SK-N-DZ (cell line): ENCODE results near the gene TMOD2.
"Not testable (repeated sequence)": the region's sequence is repeated elsewhere in the genome, so short reads cannot be mapped to it uniquely, and the experiment has no call there.

Source experiments
- DNase-seq: peaks from one replicate; pipeline ENCODE4 v3.0.0-alpha.2; 2015; ENCODE audit warnings: low spot score

The TMOD2 gene

DNA sequence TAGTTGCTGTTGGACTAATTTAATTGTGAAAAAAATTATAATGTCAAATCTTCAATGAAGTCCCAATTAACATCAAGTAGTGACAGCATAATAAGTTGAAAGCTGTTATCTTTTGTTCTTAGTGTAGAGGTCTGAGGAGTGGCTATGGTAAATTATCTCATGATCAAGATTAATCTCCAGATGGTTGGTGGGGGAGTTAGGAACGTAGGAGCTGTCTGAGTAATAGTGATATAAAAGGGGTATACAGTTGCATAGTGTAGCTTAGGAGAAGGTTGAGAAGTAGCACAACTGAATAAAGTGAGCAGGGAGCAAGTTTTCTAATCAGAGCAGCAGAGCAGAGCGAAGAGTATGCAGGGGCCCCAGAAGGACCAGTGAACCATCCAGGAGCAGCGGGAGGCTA, 19.5 kb downstream of the TMOD2 start:
- DNase-seq, result no peak

DNA sequence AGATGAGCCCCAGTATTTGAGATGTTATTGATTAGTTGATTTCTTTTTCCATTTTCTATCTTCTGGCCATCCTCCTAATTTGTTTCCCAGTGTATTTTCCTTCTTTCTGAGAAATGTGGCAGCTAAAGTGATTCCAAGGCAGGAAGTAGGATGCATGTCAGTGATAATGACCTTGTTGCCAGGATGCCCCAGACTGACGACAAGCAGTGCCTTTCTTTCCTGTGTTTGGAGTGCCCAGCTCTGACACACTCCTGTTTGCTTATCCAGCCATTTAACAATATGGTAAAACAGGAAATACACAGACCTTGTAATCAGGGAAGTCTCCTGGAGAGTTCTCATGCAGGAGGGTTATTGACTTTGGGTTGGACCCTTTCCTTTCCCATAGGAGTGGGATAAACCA, 20.4 kb downstream of the TMOD2 start:
- no peak for DNase-seq

DNA sequence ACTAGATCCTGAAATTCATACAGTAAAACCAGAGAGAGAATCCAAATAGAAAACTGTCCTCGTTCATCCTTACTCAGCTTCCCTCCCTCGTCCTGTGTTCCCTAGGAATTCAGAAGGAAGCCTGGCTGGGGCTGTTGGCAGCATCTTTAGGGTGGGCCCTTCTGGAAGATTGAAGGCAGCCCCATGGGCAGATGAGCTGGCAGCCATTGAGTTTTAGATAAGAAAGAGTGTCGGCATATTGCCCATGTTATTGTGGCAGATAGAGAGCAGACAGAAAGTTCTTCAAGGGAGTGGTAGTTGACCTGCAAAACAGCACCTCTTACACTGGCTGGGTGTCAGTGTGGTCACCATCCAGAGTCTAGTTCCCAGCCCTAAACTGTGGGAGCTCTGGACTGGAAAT, 23.5 kb downstream of the TMOD2 start:
- DNase-seq, result no peak

DNA sequence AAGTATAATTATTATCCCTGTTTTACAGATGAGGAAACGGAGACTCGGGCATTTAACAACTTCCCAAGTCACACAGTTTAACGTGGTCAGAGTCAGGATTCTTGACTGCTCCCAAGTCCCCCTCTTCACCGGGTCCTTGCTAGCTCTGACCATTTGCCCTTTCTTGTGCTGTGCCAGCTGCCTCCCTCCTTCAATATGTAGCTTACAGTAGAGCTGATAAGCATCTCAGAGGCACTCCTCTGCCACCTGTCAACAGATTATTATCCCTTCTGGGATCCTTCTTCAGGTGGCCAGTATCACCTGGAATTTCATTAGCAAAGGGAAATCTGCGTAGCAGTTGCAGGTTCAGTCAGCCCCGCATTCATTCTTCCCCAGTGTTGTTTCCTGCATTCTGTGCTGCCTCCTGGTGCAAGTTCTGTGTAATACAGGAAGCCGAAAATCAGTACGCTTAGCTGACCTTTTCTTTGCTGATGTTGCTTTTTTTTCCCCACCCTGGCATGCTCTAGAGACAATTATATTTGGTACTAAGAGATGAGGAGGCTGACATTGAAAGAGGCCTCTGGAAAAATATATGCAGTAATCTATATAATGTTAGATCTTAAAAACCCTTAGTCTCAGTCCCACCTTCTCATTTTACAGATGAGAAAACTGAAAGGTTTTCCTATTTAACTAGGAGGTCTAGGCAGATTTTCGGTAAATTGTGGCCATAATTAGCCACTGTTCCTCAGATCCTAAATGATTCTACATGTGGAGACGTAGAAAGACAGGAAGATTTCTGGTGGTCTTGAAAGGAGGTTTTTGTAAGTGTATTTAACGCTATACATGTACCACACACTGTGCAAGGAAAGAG, 24.8 kb downstream of the TMOD2 start:
- peak; percentile 54 for DNase-seq

DNA sequence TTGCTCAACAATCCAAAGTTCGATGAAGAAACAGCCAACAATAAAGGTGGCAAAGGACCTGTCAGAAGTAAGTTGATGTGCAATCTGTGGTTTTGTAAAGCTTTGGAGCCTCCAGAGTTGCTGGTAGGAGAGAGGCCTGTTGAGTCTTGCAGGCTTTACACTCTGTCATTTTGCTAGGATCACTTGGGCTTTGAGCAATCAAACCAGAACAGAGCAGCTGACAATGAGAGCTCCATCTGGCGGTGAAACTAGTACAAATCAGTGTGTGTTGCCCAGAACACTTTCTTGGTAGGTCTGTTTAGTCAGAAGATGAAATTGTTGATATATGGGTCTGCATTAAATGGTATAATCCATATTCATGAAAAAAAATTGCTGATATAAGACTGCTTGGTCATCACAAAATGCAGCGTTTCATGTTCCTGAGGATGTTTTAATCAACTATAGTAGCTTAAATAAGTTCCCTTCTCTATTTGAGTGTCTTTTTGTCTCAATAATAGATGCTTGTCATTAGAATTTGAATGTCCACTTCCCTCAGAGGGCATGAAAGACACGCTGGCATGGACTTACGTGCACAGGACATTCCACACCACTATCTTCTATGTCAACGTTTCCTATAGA, 25.7 kb downstream of the TMOD2 start:
- peak; percentile 67 for DNase-seq

DNA sequence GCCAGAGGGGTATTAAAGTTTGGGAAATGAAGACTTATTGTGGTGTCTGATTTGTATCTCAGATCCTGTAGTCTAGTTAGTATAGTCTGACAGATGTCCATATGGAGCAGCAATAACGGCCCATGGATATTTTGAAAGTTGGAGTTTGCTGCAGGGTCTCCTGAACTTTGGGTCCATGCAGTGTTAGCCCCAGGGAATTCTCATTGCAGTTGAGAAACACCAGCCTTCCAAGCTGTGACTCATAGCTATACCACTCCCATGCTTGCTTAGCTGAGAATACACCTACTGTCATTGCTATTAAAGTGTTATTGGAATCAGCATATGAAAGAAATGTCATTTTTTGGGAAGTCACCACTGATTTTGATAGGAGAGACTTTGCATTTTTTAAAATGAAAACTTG, 29.2 kb downstream of the TMOD2 start:
- no peak for DNase-seq

DNA sequence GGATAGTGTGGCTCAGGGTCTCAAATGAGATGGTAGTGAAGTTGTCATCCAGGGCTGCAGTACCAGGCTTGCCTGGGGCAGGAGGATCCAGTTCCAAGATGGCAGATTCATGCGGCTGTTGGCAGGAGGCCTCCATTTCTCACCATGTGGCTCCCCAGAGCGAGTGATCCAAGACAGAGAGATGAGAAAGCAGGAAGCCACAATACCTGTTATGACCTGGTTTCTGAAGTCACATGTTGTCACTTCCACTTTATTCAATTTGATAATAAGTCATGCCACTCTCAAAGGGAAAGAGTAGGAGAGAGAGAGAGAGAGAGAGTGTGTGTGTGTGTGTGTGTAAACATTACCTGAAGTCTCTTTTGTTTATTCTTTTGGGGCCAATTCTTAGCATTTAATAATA, 30.1 kb downstream of the TMOD2 start:
- DNase-seq, result no peak

DNA sequence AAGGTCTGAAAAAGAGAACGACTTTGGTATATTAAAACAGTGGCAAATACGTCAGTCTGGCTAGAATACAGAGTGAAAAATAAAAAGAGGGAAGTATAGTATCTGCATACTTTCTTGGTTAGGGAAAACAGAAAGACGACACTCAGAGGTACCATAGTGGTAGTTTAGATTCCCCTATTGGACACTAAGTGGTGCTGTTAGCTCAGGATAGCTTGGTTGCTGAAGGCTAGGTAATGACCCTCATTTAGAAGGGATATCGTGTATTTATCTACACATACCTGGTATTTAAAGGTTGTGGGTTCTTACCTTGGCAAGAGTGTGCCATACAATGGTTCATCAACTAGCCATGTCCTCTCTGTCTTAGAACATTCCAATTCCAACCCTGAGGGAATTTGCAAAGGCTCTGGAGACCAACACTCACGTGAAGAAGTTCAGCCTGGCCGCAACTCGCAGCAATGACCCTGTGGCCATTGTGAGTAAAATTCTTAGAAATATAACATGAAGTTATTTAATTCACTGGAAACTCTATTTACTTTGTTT, 31.0 kb downstream of the TMOD2 start:
- no peak for DNase-seq

DNA sequence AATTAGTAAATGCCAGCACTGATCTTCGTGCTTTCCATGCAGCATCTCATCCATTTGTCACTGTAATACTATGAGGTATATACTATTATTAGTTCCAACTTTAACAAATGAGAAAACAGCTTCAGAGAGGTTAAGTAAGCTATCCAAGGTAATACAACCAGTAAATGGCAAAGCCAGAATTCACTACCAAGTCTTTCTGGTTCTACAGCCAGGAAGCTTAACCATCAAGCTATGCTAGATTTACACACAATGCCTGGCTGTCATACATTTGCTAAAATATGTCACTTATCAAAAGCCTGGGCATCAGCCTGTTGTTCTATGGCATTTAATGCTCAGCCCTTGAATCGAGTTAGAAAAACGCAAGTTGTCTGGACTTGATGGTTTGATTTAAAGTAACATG, 32.6 kb downstream of the TMOD2 start:
- no peak for DNase-seq

DNA sequence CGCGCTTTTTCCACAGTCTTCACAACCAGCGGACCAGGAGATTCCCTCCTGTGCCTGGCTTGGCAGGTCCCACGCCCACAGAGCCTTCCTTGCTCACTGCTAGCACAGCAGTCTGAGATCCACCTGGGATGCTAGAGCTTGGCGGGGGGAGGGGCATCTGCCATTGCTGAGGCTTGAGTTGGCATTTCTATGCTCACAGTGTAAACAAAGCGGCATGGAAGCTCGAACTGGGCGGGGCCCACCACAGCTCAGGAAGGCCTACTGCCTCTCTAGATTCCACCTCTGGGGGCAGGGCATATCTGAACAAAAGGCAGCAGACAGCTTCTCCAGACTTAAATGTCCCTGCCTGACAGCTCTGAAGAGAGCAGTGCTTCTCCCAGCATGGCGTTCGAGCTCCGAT, 35.7 kb downstream of the TMOD2 start:
- DNase-seq, result not testable (repeated sequence)

DNA sequence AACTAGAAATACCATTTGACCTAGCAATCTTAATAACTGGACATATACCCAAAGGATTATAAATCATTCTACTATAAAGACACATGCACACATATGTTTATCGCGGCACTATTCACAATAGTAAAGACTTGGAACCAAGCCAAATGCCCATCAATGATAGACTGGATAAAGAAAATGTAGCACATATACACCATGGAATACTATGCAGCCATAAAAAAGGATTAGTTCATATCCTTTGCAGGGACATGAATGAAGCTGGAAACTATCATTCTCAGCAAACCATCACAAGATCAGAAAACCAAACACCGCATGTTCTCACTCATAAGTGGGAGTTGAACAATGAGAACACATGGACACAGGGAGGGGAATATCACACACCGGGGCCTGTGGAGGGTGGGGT, 41.1 kb downstream of the TMOD2 start:
- not testable (repeated sequence) for DNase-seq

DNA sequence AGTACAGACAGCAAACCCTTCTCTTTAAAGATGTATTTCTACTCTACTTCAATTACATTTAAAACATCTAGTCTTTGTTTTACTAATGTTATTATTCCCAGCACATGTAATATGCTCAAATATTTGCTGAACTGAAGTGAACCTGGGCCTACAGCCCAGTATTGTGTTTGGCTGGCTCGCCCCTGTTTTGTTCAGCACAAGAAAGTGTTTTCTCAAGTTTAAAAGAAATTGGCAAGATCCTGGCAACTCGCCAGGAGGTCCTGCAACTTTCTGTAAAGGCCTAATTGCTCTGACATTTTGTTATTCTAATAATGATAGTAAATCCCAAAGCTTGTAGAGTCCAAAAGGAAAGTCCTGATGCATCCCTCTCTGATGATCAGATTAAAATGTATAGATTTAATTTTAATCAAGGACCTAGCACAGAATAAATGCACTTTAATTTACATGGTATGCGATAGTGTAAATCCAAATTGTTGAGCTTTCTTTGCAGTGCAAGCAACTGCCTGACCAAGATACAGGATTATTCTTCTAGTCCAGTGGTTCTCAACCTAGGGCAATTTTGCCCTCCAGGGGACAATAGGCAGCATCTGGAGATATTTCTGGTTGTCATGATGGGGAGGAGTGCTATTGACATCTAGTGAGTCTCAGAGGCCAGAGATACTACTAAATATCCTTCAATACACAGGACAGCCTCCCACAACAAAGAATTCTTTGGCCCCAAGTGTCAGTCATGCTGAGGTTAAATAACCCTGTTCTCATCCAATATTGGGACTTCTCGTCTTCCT, 42.3 kb downstream of the TMOD2 start:
- DNase-seq, result no peak

DNA sequence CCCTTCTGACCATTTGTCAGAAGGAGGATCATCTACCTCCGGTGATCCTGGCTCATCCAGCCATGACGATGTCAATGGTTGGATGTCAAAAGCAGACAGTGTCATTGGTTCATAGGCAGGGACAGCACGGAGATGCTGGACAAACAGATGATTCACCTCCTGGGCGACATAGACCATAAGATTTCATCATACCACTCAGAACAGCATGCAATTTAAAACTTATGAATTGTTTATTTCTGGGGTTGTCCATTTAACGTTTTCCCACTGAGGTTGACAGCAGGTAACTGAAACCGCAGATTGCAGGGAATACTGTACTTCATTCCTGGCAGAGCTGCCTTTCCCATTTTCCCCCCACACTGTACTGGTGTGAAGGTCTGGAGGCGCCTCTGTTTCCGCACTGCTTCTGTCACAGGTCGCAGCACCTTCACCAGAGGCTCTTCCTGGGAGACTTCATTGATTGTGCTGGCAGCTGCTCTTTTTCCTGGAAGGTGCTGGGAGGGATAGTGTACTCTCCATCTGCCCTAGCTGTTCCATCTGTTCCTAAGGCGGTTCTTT, 45.5 kb downstream of the TMOD2 start:
- DNase-seq, result no peak

DNA sequence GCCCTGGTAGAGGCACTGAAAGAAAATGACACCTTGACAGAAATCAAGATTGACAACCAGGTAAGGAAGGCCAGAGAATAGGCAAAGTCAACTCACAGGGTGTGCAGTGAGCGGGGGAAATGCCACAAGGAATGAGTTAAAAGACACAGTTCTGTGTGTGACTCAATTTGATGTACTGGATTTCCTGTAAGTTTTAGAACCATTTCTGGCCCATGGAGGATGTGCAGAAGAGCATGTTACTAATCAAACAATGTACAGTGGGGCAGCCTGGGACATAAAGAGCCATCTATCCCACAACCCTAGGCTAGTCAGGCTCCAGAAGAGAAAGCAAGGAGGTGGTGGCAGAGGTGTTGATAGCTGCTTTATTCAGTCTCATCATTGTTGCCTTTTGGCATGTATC, 46.9 kb downstream of the TMOD2 start:
- DNase-seq, result no peak

DNA sequence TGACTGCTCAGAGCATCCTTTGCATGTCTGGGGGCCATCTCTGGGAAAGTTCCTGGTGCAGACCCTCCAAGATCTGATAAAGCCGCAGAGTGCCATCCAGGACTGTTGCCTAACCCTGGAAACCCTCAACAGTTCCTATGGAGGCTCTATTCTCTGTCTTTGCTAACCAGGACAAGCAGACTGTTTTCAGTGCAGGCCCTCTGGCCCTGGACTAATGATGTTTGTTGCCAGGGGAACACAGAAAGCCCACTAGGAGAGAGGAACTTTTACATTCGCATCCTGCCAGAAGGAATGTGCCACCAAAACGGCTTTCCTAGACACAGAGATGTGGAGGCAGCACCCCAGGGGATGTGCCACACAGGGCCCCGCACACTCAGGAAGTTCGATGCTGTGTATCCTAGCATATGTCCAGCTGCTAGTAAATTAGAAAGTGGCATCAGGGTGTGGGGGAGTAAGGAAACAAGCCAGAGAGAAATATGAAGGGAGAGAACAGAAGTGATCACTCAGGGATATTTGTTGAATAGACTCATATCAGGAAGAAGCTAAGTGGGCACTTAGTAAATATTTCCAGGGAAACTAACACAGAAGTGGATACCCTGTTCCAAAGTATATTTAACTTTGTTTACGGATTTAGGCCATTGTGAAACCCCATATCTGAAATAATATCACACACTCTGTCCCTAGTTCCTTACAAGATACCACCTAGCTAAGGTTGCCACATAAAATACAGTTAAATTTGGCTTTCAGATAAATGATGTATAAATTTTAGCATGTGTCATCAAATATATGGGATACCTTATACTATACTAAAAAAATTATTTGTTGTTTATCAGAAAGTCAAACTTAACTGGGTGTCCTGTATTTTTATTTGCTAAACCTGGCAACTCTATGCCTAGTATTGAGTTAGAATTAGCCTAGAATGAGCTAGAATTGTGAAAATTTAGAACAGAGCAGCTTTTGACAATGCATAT, 48.2 kb downstream of the TMOD2 start:
- DNase-seq, result peak; percentile 30

DNA sequence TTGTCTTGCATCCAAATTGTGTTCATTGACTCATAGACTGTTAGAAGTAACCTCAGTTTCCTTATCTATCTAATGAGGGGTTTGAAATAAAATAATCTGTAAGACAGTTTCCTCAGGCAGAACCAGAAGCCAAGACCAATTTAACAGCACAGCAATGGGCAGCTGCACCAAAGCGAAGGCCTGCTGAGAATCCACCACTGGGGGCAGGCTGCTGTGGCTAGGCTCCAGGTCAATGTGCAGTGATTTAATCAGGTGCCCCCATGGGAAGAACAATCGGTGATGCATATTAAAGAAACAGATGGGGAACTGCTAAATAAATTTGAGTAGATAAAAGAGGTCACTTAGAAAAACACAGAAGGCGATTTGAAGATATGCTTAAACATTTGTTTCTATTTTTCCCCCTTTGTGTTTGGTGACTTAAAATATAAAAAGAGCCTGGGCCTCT, 50.0 kb downstream of the TMOD2 start:
- DNase-seq, result peak; percentile 80

DNA sequence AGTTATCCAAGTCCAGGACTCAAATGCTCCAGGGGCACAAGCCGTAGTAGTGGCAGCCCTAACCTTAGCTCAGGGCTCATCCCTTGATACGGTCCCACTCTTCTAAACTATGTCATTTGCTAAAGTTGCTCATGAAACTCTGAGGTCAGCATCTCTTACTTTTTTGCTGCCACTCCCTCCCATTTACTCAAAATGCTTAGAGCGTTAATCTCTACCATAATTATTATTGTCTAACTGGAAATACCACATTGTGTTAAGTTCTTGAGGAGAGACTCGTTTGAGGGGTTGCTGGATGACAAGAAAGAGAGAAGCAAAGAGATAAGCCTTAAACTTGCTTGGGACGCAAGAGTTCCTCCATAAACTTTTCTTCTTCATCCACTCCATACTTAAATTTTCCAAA, 51.2 kb downstream of the TMOD2 start:
- no peak for DNase-seq

DNA sequence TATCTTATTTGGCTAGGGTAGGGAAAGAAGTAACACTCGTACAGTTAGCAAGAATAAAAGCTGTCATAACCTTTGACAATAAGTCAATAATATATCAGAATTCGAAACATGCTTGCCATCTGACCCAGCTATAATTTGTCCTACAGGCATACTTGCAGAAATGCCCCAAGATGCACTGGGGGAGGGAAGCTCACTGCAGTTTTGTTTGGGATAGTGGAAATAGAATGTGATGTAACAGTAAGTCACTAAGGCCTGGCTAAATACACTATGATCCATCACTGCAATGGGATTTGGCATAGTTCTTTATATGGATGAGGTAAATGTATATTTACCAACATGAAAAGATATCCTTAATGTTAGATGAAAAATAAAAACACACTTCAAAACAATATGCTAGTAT, 52.6 kb downstream of the TMOD2 start:
- DNase-seq, result no peak

DNA sequence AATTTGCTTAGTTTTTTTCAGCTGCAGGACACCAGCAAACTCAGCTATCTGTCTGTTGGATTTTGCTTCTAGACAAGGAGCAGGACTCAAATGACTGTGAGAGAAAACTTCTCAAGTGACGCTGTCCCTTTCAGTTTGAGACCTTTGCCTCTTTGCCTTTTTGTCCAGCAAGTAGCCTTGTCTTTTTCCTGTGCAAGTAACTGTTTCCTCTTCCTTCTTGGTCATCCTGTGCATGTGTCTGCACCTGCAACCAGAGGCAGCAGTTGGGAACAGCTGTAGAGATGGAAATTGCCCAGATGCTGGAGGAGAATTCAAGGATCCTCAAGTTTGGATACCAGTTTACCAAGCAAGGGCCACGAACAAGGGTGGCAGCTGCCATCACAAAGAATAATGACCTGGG, 54.7 kb downstream of the TMOD2 start:
- no peak for DNase-seq

DNA sequence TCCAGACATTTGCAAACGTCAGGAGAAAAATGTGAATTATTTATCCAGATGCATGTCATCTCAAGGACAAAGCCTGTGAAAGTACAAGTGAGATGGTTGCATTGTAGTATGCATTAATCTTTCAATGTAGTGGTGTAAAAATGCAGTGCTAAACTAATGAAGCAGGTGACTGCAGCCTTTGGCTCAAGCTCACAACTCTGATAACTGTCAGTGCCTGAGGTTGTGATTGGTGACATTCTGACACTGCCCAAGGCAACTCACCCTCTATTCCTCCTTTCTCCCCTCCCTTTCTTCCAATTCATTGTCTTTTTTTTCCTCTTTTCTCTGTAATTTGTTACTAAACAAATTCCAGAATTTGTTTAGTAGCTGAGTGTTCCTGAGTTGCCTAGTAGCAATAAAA, 58.1 kb downstream of the TMOD2 start:
- DNase-seq, result no peak

DNA sequence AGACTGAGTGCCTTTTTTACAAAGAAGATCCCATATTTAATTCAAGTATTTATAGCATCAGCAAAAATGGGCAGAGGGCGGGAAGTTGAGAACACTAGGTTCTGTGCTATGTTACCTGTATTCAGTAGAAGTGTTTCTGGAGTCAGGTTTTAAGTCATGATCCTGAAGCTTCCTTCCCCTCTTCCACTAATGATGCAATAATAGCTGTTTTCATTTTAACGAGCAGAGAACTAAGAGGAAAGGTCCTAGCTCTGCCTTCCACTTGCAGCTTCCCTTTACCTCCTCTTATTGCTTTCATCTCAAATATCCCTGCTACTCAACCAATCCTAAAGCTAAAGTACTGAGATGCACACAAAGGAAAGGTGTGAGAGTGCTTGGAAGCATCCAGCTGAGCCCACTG, 61.2 kb downstream of the TMOD2 start:
- DNase-seq, result no peak
